Bronchial epithelial cell (primary cell): ENCODE measurements around the gene KRTAP9-6. TPM values are rescaled to one million over a fixed set of nuclear protein-coding genes. Genes with fewer than 3 reads are reported as not detected.

ENCODE experiments used
- DNase-seq: peaks from one replicate; pipeline ENCODE4 v3.0.0-alpha.2; 2010; ENCODE audit warnings: low read depth
- FAIRE-seq: peaks from 2 replicates; lab custom pipeline; 2011; peaks lifted over from hg19 to GRCh38; lab: Jason Lieb, UNC
- H3K27me3 ChIP-seq: 2 replicates; pipeline ENCODE4 v1.5.1; 2011; ENCODE audit warnings: low read length; ENCODE audit not compliant: control insufficient read depth, insufficient read depth
- H3K36me3 ChIP-seq: 2 replicates; pipeline ENCODE4 v1.5.1; 2011; ENCODE audit warnings: low read length; ENCODE audit not compliant: control insufficient read depth, insufficient read depth
- H3K4me3 ChIP-seq: 2 replicates; pipeline ENCODE4 v1.5.1; 2011; ENCODE audit warnings: mild to moderate bottlenecking, low read depth, low read length, control low read depth
- total RNA-seq: library from RNA; depleted of rRNA; stranded (reverse); fragments of >200 nt; gene quantifications from 2 replicates; pipeline ENCODE4 v1.2.1, GENCODE V29; 2014
- TF ChIP-seq, protein P1 (sequence below): IDR thresholded peaks from 2 replicates; pipeline ENCODE4 v1.5.1; 2011; ENCODE audit warnings: mild to moderate bottlenecking, moderate library complexity, low read length, control low read depth, inconsistent platforms; ENCODE audit not compliant: insufficient read depth, severe bottlenecking

Gene KRTAP9-6
- total RNA-seq, 1 donor from 2014 or later = not detected

- H3K36me3 ChIP-seq = no peaks in the 10 kb centered on the region
- DNase-seq (no peak), FAIRE-seq (no peak)
- H3K27me3 ChIP-seq = no peaks in the 10 kb centered on the region
- TF ChIP-seq, protein P1, sequence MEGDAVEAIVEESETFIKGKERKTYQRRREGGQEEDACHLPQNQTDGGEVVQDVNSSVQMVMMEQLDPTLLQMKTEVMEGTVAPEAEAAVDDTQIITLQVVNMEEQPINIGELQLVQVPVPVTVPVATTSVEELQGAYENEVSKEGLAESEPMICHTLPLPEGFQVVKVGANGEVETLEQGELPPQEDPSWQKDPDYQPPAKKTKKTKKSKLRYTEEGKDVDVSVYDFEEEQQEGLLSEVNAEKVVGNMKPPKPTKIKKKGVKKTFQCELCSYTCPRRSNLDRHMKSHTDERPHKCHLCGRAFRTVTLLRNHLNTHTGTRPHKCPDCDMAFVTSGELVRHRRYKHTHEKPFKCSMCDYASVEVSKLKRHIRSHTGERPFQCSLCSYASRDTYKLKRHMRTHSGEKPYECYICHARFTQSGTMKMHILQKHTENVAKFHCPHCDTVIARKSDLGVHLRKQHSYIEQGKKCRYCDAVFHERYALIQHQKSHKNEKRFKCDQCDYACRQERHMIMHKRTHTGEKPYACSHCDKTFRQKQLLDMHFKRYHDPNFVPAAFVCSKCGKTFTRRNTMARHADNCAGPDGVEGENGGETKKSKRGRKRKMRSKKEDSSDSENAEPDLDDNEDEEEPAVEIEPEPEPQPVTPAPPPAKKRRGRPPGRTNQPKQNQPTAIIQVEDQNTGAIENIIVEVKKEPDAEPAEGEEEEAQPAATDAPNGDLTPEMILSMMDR = no peak
- H3K4me3 ChIP-seq = no peak within 1 kb of the TSS
These were observed 50.1 kb downstream of the KRTAP9-6 start, which contains the start of gene KRTAP17-1 for GRCh38 chr17:41315204-41315794. KRTAP17-1 (minus strand) TSS chr17:41315710; CDS start chr17:41315650, 60 bp downstream.

Other genes starting within 250 kb of the KRTAP9-6 start
- not detected in 2 replicates for gene KRTAP1-5, start 238.2 kb upstream of the KRTAP9-6 start, total RNA-seq
- gene KRTAP1-4, start 235.2 kb upstream of the KRTAP9-6 start, total RNA-seq = not detected in 2 replicates
- not detected in 2 replicates for gene KRTAP1-3, start 230.5 kb upstream of the KRTAP9-6 start, total RNA-seq
- gene KRTAP1-1, start 223.9 kb upstream of the KRTAP9-6 start, total RNA-seq = not detected in 2 replicates
- not detected in 2 replicates for gene KRTAP2-1, start 218.1 kb upstream of the KRTAP9-6 start, total RNA-seq
- gene KRTAP2-2, start 210.1 kb upstream of the KRTAP9-6 start, total RNA-seq = not detected in 2 replicates
- gene KRTAP2-3, start 205.3 kb upstream of the KRTAP9-6 start, total RNA-seq = not detected in 2 replicates
- gene KRTAP2-4, start 199.5 kb upstream of the KRTAP9-6 start, total RNA-seq = not detected in 2 replicates
- not detected in 2 replicates for gene KRTAP4-7, start 181.2 kb upstream of the KRTAP9-6 start, total RNA-seq
- gene KRTAP4-8, start 167.2 kb upstream of the KRTAP9-6 start, total RNA-seq = not detected in 2 replicates
- gene KRTAP4-16, start 163.2 kb upstream of the KRTAP9-6 start, total RNA-seq = not detected in 2 replicates
- not detected in 2 replicates for gene KRTAP4-9, start 160.0 kb upstream of the KRTAP9-6 start, total RNA-seq
- gene KRTAP4-11, start 147.0 kb upstream of the KRTAP9-6 start, total RNA-seq = not detected in 2 replicates
- gene KRTAP4-12, start 141.2 kb upstream of the KRTAP9-6 start, total RNA-seq = not detected in 2 replicates
- not detected in 2 replicates for gene KRTAP4-6, start 124.8 kb upstream of the KRTAP9-6 start, total RNA-seq
- gene KRTAP4-5, start 115.6 kb upstream of the KRTAP9-6 start, total RNA-seq = not detected in 2 replicates
- gene KRTAP4-4, start 104.6 kb upstream of the KRTAP9-6 start, total RNA-seq = not detected in 2 replicates
- not detected in 2 replicates for gene KRTAP4-3, start 97.2 kb upstream of the KRTAP9-6 start, total RNA-seq
- not detected in 2 replicates for gene KRTAP4-2, start 87.2 kb upstream of the KRTAP9-6 start, total RNA-seq
- gene KRTAP4-1, start 80.5 kb upstream of the KRTAP9-6 start, total RNA-seq = not detected in 2 replicates
- not detected in 2 replicates for gene KRTAP9-1, start 75.5 kb upstream of the KRTAP9-6 start, total RNA-seq
- gene KRTAP9-2, start 38.7 kb upstream of the KRTAP9-6 start, total RNA-seq = not detected in 2 replicates
- gene KRTAP9-3, start 32.9 kb upstream of the KRTAP9-6 start, total RNA-seq = not detected in 2 replicates
- gene KRTAP9-8, start 27.4 kb upstream of the KRTAP9-6 start, total RNA-seq = not detected in 2 replicates
- gene KRTAP9-4, start 15.7 kb upstream of the KRTAP9-6 start, total RNA-seq = not detected in 2 replicates
- gene KRTAP9-9, start 10.0 kb upstream of the KRTAP9-6 start, total RNA-seq = not detected in 2 replicates
- gene KRTAP9-7, start 10.3 kb downstream of the KRTAP9-6 start, total RNA-seq = not detected in 2 replicates
- gene KRTAP29-1, start 37.5 kb downstream of the KRTAP9-6 start, total RNA-seq = not detected in 2 replicates
- gene KRTAP16-1, start 43.9 kb downstream of the KRTAP9-6 start, total RNA-seq = not detected in 2 replicates
- not detected in 2 replicates for gene KRTAP17-1, start 50.3 kb downstream of the KRTAP9-6 start, total RNA-seq
- 0.13 TPM in 1 of 2 replicates, not detected in the other for gene KRT33A, start 85.5 kb downstream of the KRTAP9-6 start, total RNA-seq
- gene KRT33B, start 104.4 kb downstream of the KRTAP9-6 start, total RNA-seq = 0.79 and 1.7 TPM in 2 replicates
- gene KRT34, start 116.9 kb downstream of the KRTAP9-6 start, total RNA-seq = 0.26 and 0.53 TPM in 2 replicates
- gene KRT31, start 132.2 kb downstream of the KRTAP9-6 start, total RNA-seq = 0.26 TPM in 1 of 2 replicates, not detected in the other
- gene KRT37, start 159.2 kb downstream of the KRTAP9-6 start, total RNA-seq = not detected in 2 replicates
- gene KRT38, start 175.6 kb downstream of the KRTAP9-6 start, total RNA-seq = not detected in 2 replicates
- 0.13 TPM in 1 of 2 replicates, not detected in the other for gene KRT32, start 202.0 kb downstream of the KRTAP9-6 start, total RNA-seq
- gene KRT35, start 215.8 kb downstream of the KRTAP9-6 start, total RNA-seq = not detected in 2 replicates
- under 0.01 TPM in 1 of 2 replicates, not detected in the other for gene KRT36, start 224.5 kb downstream of the KRTAP9-6 start, total RNA-seq
- 112 and 242 TPM in 2 replicates for gene KRT13, start 240.2 kb downstream of the KRTAP9-6 start, total RNA-seq